OCI-LY7 (cell line): ENCODE data around the gene CCDC12.

Experiments used
- CTCF ChIP-seq: fragments of 200-600 bp; sonication (generic); conservative IDR thresholded peaks from 2 replicates; pipeline ENCODE4 v1.5.1; 2014; ENCODE audit warnings: mild to moderate bottlenecking, antibody characterized with exemption, low read length, moderate library complexity, mixed read lengths
- EZH2phosphoT487 ChIP-seq: fragments of 200-600 bp; sonication (generic); IDR thresholded peaks from 2 replicates; pipeline ENCODE4 v1.6.1; 2018; ENCODE audit warnings: low read depth, borderline replicate concordance, mild to moderate bottlenecking, mixed run types, antibody characterized with exemption, low read length, moderate library complexity, mixed read lengths

GRCh38 chr3:46890132-46890531, 86.4 kb downstream of the CCDC12 start:
- TF ChIP-seq CTCF (no peak), EZH2phosphoT487 (no peak)
